Nucleus accumbens (tissue), 56 donors: ENCODE results near the gene ACCSL.
A peak's percentile ranks its signal among the peaks of the same experiment; 100 is the strongest.

ENCODE experiments used
- DNase-seq, 56 donors: peaks; one replicate each; lab custom pipeline; 2025; lab: John Stamatoyannopoulos, UW

Gene ACCSL

GRCh38 chr11:44049832-44050231, 2.1 kb downstream of the ACCSL start:
- DNase-seq: no peak

- no peak for DNase-seq
Observed at GRCh38 chr11:44051171-44051570, 3.4 kb downstream of the ACCSL start.

GRCh38 chr11:44057340-44057739, 9.6 kb downstream of the ACCSL start:
- DNase-seq: no peak

- DNase-seq: no peak
Observed at GRCh38 chr11:44058275-44058674, 10.5 kb downstream of the ACCSL start.

- DNase-seq: no peak
Observed at GRCh38 chr11:44065161-44065661, 17.4 kb downstream of the ACCSL start.

- peak in 55 of 56 donors; percentile 42 to 93 (median 82) for DNase-seq
Observed at GRCh38 chr11:44065841-44066731, 18.3 kb downstream of the ACCSL start, which contains the start of gene ACCS. ACCS (plus strand) TSS chr11:44066270; CDS start chr11:44067628, 1,358 bp downstream.

GRCh38 chr11:44066732-44067141, 19.0 kb downstream of the ACCSL start:
- peak in 2 of 56 donors; percentile 4 to 13 for DNase-seq

GRCh38 chr11:44067266-44067665, 19.5 kb downstream of the ACCSL start:
- DNase-seq: no peak

GRCh38 chr11:44068180-44068579, 20.4 kb downstream of the ACCSL start:
- no peak for DNase-seq

GRCh38 chr11:44071157-44071556, 23.4 kb downstream of the ACCSL start:
- no peak for DNase-seq

- no peak for DNase-seq
Observed at GRCh38 chr11:44072757-44073658, 25.2 kb downstream of the ACCSL start.

- DNase-seq: no peak
Observed at GRCh38 chr11:44078794-44079193, 31.0 kb downstream of the ACCSL start.

GRCh38 chr11:44079376-44079775, 31.6 kb downstream of the ACCSL start:
- DNase-seq: no peak

- DNase-seq: no peak
Observed at GRCh38 chr11:44080951-44081350, 33.2 kb downstream of the ACCSL start.

- DNase-seq: no peak
Observed at GRCh38 chr11:44082645-44083044, 34.9 kb downstream of the ACCSL start.

- no peak for DNase-seq
Observed at GRCh38 chr11:44083433-44083832, 35.7 kb downstream of the ACCSL start.

GRCh38 chr11:44083906-44084305, 36.1 kb downstream of the ACCSL start:
- DNase-seq: no peak

GRCh38 chr11:44085330-44085729, 37.5 kb downstream of the ACCSL start:
- no peak for DNase-seq

GRCh38 chr11:44088377-44088776, 40.6 kb downstream of the ACCSL start:
- DNase-seq: no peak

GRCh38 chr11:44088871-44089270, 41.1 kb downstream of the ACCSL start:
- no peak for DNase-seq

- no peak for DNase-seq
Observed at GRCh38 chr11:44090539-44090938, 42.8 kb downstream of the ACCSL start.
